HAP-1 (cell line): Measurements from ENCODE around the gene TBC1D24.

Experiments
- DNase-seq, 2 experiments: peaks; one replicate each; pipeline ENCODE4 v3.0.0-alpha.2; 2016 to 2020; ENCODE audit warnings: low spot score in 2 of 2
- H3K27me3 ChIP-seq: fragments of 250-450 bp; sonication (Bioruptor Pico); 2 replicates; pipeline ENCODE4 v1.5.1; 2020; ENCODE audit warnings: low read depth, mild to moderate bottlenecking, moderate library complexity
- H3K36me3 ChIP-seq: fragments of 250-450 bp; sonication (Bioruptor Pico); replicated peaks from 2 replicates; pipeline ENCODE4 v1.5.1; 2020; ENCODE audit warnings: mild to moderate bottlenecking
- H3K4me1 ChIP-seq: fragments of 250-450 bp; sonication (Bioruptor Pico); 2 replicates; pipeline ENCODE4 v1.5.1; 2020; ENCODE audit warnings: mild to moderate bottlenecking
- H3K4me3 ChIP-seq: fragments of 250-450 bp; sonication (Bioruptor Pico); 2 replicates; pipeline ENCODE4 v1.5.1; 2020; ENCODE audit warnings: mild to moderate bottlenecking, moderate library complexity
- H3K9me3 ChIP-seq: fragments of 250-450 bp; sonication (Bioruptor Pico); 2 replicates; pipeline ENCODE4 v1.5.1; 2020; ENCODE audit warnings: mild to moderate bottlenecking, moderate library complexity
- in situ Hi-C: fragments of 300-500 bp; cut with MboI; formaldehyde crosslinking; loops from 3 replicates; pipeline ENCODE4 v1.14.3; 2020; ENCODE audit warnings: low sequenced_read_pairs, inconsistent platforms, mixed read lengths

Gene TBC1D24

DNA sequence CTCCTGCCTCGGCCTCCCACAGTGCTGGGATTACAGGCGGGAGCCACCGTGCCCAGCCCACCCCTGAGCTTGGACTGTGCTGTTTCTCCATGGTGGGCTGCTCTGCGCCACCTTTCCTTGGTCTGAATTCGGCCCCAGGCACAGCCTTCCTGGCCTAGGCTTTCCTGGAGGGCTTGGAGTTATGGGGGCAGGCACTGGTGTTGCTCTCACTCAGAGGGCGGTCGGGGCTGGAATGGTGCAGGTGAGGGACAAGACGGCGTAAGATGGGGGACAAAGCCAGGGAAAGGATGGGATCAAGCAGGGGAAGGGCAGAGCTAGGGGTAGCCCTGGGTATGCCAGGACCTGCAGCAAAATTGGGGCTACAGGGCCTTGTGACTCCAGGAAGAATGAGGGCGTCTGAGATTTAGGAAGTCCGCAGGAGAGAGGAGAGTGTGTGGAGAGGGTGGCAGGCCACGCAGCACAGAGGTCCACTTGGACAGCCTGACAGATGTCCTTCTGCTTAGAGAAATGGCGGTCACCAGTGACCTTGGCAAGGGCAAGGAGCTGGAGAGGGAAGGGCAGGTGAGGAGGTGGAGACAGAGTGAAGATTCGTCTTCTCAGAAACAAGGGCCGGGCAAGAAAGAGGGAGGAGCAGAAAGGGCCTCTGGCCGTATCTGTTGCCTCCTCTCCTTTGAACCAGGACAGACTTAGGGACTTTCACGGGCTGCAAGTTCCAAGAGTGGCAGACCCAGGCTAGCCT, 37.2 kb downstream of the TBC1D24 start:
- in situ Hi-C loops = loop anchor here (25.0 kb wide), 1 partner anchor 525 kb away; the partner anchor contains the start of genes GFER, NOXO1 and SYNGR3
- no peak overlapping the region for H3K4me3 ChIP-seq
- no peaks in the 10 kb centered on the region; the same call in 1 of the 2 replicates for H3K36me3 ChIP-seq
- H3K4me1 ChIP-seq = peaks cover 5% of the 10 kb centered on the region
- no peaks in the 10 kb centered on the region for H3K9me3 ChIP-seq
- DNase-seq = no peak
- no peaks in the 10 kb centered on the region for H3K27me3 ChIP-seq

DNA sequence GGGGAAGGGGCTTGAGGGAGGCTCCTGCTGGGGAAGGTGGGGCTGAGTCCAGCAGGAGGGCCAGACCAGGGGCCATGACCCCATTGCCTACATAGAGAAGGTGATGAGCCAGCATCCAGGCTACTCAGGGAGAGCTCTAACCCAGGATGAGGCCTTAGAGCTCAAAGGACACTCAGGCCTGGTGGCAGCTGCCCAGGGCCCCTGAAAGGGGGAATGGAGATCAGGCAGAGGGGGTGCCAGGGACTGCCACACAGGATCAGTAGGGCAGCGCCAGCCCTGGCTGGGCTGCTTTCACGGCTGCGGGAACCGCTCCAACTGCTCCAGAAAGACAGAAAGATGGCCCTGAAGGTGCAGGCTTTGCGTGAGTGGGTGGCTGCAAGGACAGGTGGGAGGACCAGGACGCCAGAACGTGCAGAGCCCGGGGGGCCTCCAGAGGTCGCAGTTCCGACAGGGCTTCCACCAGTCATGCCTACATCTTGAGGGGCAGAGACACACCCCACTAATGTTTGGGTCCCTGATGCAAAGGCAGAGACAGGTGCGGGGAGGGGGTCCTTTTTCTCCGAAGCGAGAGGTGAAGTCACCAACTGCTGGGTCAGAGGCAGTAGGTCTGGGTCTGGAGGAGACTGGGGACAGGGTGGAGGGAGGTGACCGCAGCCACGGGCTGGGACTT, 37.9 kb downstream of the TBC1D24 start:
- Histone ChIP-seq H3K4me3 (peak overlapping the region; percentile 89), H3K36me3 (no peaks in the 10 kb centered on the region; the same call in 1 of the 2 replicates), H3K9me3 (no peaks in the 10 kb centered on the region), H3K27me3 (no peaks in the 10 kb centered on the region), H3K4me1 (peaks cover 5% of the 10 kb centered on the region)
- DNase-seq = no peak
- in situ Hi-C loops = loop anchor here (25.0 kb wide), 1 partner anchor 526 kb away; the partner anchor contains the start of genes GFER, NOXO1 and SYNGR3

DNA sequence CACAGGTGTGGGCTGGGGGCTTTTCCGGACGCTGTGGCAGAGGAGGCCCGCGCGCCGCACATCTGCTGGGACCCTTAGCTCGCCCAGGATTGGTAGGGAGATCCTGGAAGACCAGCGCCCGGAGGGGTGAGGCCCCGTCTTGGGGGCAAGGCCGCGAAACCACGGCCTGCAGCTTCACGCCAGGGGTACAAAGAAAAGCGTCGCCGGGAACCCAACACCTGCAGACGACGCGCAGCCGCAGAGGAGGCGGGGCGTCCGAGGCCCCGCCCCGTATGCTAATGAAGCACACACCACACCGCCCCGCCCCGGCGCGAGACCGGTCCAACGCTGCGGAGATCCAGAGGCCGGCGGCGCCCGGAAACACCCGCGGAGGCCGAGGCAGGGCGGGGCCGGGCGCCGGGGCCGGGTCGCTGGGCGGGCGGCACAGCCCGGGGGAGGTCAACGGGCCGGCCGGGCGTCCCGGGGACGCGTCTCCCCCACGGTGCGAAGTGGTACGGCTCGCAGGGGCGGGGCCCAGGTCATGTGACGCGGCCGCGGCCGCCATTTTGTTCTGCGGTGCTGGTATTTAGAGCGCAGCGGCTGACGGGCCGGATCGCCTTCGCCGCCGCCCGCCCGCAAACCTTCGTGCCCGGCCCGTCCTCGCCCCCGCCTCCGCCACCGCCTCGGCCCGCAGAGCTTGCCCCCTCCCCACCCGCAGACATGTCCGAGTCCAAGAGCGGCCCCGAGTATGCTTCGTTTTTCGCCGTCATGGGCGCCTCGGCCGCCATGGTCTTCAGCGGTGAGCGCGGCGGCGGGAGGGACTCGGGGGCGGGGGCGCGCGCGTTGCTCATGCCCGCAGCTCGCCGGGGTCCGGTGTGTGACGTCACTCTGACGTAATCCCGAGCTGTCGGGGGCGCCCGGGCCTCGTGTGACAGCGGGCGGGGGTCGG, 38.7 kb downstream of the TBC1D24 start, which contains the start of gene ATP6V0C:
Gene ATP6V0C (plus strand): TSS at position 548 of the 928 bp plus-strand sequence. CDS start 152 bp downstream, at position 700.
- Histone ChIP-seq H3K36me3 (no peaks in the 10 kb centered on the region; the same call in 1 of the 2 replicates), H3K27me3 (no peaks in the 10 kb centered on the region), H3K9me3 (no peaks in the 10 kb centered on the region), H3K4me3 (peak within 1 kb of the TSS; percentile 89), H3K4me1 (peaks cover 5% of the 10 kb centered on the region)
- DNase-seq = peak; percentile 81 to 95
- in situ Hi-C loops = loop anchor here (25.0 kb wide), 1 partner anchor 526 kb away; the partner anchor contains the start of genes GFER, NOXO1 and SYNGR3

DNA sequence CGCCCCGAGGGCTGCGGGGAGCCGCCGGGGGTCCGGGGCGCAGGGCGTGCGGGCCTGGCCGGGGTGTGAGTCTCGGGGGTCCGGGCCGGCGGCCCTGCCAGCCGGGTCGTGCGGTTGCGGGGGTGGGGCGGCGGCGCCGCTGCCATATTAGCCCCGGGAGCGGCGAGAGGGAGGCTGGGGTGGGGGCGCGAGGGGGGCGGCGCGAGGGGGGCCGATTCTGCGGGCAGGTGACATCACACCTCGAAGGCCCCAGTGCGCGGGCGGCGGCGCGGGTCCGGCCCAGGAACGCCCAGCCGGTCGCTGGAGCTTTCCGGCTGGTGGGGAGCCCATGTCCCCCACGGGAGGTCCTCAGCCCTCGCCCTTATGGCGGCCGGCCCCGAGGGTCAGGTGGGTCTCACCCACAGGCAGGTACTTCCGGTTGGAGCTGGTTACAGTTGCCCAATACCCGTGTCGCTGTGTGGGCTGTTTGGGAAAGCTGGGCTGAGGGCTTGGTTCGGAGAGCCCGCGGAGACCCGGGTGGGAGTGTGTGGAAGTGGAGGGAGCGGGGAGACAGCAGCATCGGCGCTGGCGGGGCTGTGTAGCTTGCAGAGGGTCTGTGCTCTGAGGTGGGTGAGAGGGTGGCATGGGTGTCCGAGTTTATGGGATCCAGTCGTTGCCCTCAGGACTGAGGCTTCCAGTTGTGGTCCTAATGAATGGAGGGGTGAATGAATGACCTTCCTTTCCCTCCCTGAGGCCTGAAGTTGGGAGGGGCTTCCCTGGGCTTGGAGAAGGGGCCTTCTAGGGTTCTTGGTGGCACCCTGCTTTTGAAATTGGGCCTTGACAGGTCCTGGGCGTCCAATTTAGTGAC, 39.6 kb downstream of the TBC1D24 start:
- no peak for DNase-seq
- Histone ChIP-seq H3K27me3 (no peaks in the 10 kb centered on the region), H3K36me3 (peaks cover 6% of the 10 kb centered on the region), H3K9me3 (no peaks in the 10 kb centered on the region), H3K4me1 (peaks cover 5% of the 10 kb centered on the region), H3K4me3 (peak overlapping the region; percentile 89)
- in situ Hi-C loops = loop anchor here (25.0 kb wide), 1 partner anchor 527 kb away; the partner anchor contains the start of genes GFER, NOXO1 and SYNGR3

DNA sequence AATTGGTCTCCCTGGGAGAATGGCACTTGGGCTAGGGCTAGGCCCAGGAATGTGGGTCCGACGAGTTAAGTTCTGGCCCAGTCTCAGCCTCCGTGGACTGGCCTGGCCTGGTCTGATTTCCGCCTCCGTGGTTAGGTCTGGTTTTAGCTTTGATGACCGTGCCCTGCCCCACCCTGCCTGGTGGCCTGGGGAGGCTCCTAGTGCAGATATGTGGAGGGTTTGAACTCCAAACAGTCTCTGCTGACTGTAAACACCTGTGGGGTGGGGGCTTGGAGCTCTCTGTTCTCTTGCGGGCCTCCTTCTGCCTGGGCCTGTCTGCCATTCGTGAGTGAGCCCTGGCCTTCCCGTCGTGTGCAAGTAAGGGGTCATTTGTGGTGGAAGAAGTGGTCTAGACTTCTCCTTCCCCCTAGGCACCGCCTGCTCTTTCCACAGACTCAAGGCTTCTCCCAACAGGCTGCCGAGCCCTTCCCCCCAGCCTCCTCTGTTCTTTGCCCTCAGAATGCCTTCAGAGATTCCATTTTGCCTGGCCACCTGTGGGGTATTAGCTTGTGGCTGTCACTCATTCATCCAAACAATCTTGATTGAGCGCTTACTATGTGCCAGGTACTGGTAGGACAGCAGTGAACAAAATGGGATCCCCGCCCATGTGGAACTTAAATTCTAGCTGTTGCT, 40.4 kb downstream of the TBC1D24 start:
- no peaks in the 10 kb centered on the region for H3K27me3 ChIP-seq
- H3K4me3 ChIP-seq = peak overlapping the region; percentile 89
- no peaks in the 10 kb centered on the region for H3K9me3 ChIP-seq
- DNase-seq = no peak
- in situ Hi-C loops = loop anchor here (25.0 kb wide), 1 partner anchor 528 kb away; the partner anchor contains the start of genes GFER, NOXO1 and SYNGR3
- peaks cover 6% of the 10 kb centered on the region for H3K36me3 ChIP-seq
- H3K4me1 ChIP-seq = peaks cover 5% of the 10 kb centered on the region

DNA sequence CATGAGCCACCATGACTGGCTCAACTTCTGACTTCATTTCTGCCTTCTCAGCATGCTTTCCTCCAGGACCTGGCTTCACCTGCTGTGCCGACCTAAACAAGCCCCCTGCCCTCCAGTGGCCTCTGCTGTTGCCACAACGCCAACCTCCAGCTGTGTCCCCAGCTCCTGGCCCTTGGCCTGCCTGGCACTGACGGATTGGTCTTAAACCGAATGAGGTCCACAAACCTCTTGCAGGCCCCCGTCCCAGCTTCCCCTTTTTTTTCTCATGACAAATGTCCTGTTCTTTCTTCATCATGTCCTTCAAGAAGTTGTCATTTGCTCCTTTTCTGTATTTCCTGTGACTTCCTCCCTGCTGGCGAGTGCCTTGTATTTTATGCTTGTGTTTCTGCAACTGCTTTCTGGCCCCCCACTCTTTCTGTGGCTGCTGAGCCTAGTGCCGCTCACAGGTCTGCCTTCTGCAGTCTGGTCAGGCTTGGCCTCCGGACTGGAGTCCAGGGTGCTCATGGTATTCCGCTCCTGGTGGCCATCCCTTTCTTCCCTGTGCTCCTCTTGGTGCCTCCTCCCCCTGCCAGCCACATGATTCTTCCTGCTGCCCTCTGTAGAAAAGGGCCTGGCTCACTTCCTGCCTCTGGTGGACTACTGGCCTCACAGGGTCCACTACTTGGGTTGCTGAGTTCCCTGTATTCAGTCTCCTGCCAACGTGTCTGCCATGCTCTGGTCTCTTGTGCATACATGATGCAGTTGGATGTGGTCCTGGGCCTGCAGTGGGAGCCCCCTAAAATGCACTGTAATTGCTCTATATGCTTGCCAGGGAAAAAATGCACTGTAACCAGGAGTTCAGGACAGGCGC, 41.7 kb downstream of the TBC1D24 start:
- no peak for DNase-seq
- no peaks in the 10 kb centered on the region for H3K27me3 ChIP-seq
- peaks cover 5% of the 10 kb centered on the region for H3K4me1 ChIP-seq
- H3K36me3 ChIP-seq = peaks cover 11% of the 10 kb centered on the region
- in situ Hi-C loops = loop anchor here (25.0 kb wide), 1 partner anchor 529 kb away; the partner anchor contains the start of genes GFER, NOXO1 and SYNGR3
- H3K9me3 ChIP-seq = no peaks in the 10 kb centered on the region
- H3K4me3 ChIP-seq = no peak overlapping the region

DNA sequence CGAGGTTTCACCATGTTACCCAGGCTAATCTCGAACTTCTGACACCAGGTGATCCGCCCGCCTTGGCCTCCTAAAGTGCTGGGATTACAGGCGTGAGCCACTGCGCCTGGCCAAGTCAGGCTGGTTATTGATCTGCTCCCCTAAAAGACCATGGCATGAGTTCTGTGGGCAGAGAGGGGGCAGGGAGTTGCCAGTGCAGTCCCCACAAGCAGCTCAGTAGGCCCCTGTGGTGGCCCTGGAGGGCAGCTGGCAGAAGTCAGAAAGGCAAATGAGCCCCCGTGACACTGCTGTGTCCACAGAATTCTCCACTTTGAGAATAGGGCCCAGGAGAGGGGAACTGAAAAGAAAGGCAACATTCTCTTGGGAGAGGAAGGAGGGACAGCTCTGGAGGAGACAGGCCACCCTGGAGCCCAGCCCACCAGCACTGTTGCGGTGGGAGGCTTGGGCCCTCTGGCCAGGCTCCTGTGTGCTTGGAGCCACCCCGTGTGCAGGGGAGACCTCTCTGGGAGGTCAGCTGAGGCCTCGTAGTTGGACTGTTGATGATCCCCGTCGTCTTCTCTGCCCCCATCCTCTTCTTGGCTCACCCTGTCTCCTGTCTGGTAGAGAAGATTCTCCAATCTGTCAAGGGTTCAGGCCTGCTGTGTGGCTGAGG, 43.2 kb downstream of the TBC1D24 start:
- in situ Hi-C loops = loop anchor here (25.0 kb wide), 1 partner anchor 531 kb away; the partner anchor contains the start of genes GFER, NOXO1 and SYNGR3
- Histone ChIP-seq H3K4me1 (peaks cover 2% of the 10 kb centered on the region), H3K9me3 (no peaks in the 10 kb centered on the region)

DNA sequence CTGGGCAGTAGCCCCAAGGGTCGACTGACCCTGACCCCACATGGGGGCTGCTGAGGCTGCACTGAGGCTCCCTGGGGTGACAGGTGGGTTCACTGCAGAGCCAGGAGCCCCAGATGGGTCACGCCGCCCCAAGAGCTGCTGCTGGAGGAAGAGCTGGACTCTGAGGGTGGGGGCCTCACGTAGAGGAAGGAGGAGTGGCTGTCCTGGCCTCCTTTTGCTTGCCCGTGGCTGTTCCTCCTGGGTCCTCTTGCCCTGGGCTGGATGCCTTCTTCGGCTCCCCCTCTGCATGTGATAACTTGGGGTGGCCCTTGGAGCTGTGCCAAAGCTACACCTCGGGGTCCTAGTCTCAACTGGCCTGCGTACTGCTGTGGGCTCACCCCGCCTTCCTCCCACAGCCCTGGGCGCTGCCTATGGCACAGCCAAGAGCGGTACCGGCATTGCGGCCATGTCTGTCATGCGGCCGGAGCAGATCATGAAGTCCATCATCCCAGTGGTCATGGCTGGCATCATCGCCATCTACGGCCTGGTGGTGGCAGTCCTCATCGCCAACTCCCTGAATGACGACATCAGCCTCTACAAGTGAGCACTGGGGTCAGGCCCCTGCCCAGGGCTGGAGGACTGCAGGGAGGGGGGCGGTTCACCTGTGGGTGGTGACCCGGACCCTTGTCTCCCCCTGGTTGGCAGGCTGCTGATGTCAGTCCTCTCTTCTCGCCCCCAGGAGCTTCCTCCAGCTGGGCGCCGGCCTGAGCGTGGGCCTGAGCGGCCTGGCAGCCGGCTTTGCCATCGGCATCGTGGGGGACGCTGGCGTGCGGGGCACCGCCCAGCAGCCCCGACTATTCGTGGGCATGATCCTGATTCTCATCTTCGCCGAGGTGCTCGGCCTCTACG, 44.1 kb downstream of the TBC1D24 start:
- no peak overlapping the region for H3K4me3 ChIP-seq

More for the DNA sequence above, 43.2 kb downstream of the TBC1D24 start:
- peaks cover 12% of the 10 kb centered on the region for H3K36me3 ChIP-seq
- H3K4me3 ChIP-seq = no peak overlapping the region
- no peaks in the 10 kb centered on the region for H3K27me3 ChIP-seq
- DNase-seq = no peak

DNA sequence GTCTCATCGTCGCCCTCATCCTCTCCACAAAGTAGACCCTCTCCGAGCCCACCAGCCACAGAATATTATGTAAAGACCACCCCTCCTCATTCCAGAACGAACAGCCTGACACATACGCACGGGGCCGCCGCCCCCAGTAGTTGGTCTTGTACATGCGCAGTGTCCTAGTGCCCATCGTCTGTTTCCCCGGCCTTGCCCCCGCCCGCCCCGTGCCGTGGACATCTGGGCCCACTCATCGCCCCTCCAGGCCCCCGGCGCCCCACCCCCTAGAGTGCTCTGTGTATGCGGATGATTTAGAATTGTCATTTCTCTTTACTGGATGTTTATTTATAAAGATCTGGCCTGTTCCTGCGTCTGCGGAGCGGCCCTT, 44.8 kb downstream of the TBC1D24 start:
- in situ Hi-C loops = loop anchor here (25.0 kb wide), 1 partner anchor 532 kb away; the partner anchor contains the start of genes GFER, NOXO1 and SYNGR3
- Histone ChIP-seq H3K4me3 (peak overlapping the region; percentile 58), H3K4me1 (no peaks in the 10 kb centered on the region; the same call in 1 of the 2 replicates), H3K27me3 (no peaks in the 10 kb centered on the region), H3K9me3 (no peaks in the 10 kb centered on the region), H3K36me3 (peaks cover 26% of the 10 kb centered on the region)
- DNase-seq = no peak

More for the DNA sequence above, 44.1 kb downstream of the TBC1D24 start:
- in situ Hi-C loops = loop anchor here (25.0 kb wide), 1 partner anchor 532 kb away; the partner anchor contains the start of genes GFER, NOXO1 and SYNGR3
- Histone ChIP-seq H3K27me3 (no peaks in the 10 kb centered on the region), H3K36me3 (peaks cover 21% of the 10 kb centered on the region), H3K4me1 (no peaks in the 10 kb centered on the region; the same call in 1 of the 2 replicates), H3K9me3 (no peaks in the 10 kb centered on the region)
- no peak for DNase-seq
